Heart left ventricle (tissue), 13 donors: ENCODE results near the gene BCORL1.

Experiments
- CTCF ChIP-seq, 12 donors: fragments of 200-600 bp; sonication (generic) in 4 of 12; IDR thresholded peaks; one replicate each; pipeline versions ENCODE4 v1.5.0 to v1.8.0; 2018 to 2022; ENCODE audit warnings: antibody characterized with exemption in 12 of 12, mild to moderate bottlenecking in 5 of 12
- POLR2A ChIP-seq, 2 donors: fragments of 450-650 bp; IDR thresholded peaks; one replicate each; pipeline ENCODE4 v1.6.1; 2017; ENCODE audit warnings: antibody characterized with exemption in 2 of 2, mild to moderate bottlenecking in 2 of 2, moderate library complexity in 2 of 2
- donor health status: ischemic (EF 13 %, LVEDD 7.1; RV severe dilation, severe dysfunction).
- donor health status: DM: no; HTN: yes; CAD: no.
- donor health status: DM: no; HTN: no; CAD: no.
- donor health status: ischemic (EF 25% LVEDD 6.9; RV normal size, moderate dysfunction).
- donor health status: ischemic (EF 25% LVEDD 5.7; RV mildly dilated, moderate dysfunction).
- donor health status: ischemic (EF 35%, LVEDD 5.7; RV mildly dilated, moderate dysfunction).
- donor health status: nonischemic (EF 11% LVEDD 7.7; RV severe dilation, severe dysfunction).
- donor health status: DM: yes; HTN: yes; CAD: no.
- donor health status: PGD.
- donor health status: ischemic (EF 29% LVEDD 5.4; RV normal size, mild dysfunction).
- donor health status: nonischemic (EF 23%, LVEDD 6.1; RV moderate dilation, normal function).

DNA sequence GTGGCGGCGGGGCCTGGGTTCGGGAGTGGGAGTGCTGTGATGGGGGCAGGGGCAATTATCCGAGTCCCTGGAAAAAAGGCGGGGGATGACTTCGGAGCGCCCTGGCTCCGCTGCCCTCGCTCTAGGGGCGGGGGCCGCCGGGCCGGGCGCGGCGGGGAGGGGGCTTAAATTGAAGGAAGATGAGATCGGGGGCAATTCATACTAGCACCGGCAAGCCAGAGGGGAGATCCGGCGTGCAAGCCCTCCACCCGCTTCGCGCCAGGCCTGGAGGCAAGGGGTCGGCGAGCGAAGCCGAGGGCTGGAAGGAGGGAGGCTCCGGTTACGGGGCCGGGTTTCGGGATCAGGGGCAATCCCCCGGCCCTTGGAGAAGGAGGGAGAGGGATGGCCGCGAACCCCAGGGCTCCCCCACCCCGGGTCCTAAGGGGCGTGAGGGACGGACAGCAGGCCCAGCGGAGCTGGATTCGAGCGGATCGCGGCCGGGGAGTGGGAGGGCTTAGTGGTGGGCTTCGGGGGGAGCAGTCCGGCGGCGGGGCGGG is 1.2 kb downstream of the BCORL1 start:
- TF ChIP-seq POLR2A (IDR thresholded peaks at IDR 0.05) (no peak), CTCF (IDR thresholded peaks at IDR 0.05) (no peak)
